Large intestine (tissue), 3 donors: ENCODE results near the gene ORC5. TPM values are rescaled to one million over a fixed set of nuclear protein-coding genes. Genes with fewer than 3 reads are reported as not detected.

Source experiments
- DNase-seq, 2 donors: peaks; one replicate each; pipeline versions ENCODE4 v3.0.0 to v3.0.0-alpha.2; 2013
- H3K27ac ChIP-seq: one replicate; pipeline ENCODE4 v1.5.1; 2013; ENCODE audit warnings: low read length
- H3K27me3 ChIP-seq: 2 replicates; pipeline ENCODE4 v1.6.1; 2013; ENCODE audit warnings: low read length; ENCODE audit not compliant: control insufficient read depth, insufficient read depth
- H3K36me3 ChIP-seq: 2 replicates; pipeline ENCODE4 v1.6.1; 2013; ENCODE audit warnings: low read length; ENCODE audit not compliant: control insufficient read depth, insufficient read depth
- H3K4me1 ChIP-seq: one replicate; pipeline ENCODE4 v1.6.1; 2013; ENCODE audit warnings: low read length; ENCODE audit not compliant: control insufficient read depth, insufficient read depth
- H3K4me3 ChIP-seq: one replicate; pipeline ENCODE4 v1.5.1; 2013; ENCODE audit warnings: low read length
- H3K9me3 ChIP-seq: one replicate; pipeline ENCODE4 v1.6.1; 2013; ENCODE audit warnings: mild to moderate bottlenecking, low read depth, low read length, moderate library complexity; ENCODE audit not compliant: control insufficient read depth
- WGBS: methylation state at CpG from one replicate; pipeline ENCODE4 v1.1.5; 2013; ENCODE audit warnings: low lambda C conversion rate; ENCODE audit not compliant: insufficient coverage; 5-methylcytosine and 5-hydroxymethylcytosine counted together
- polyA plus RNA-seq: library from polyadenylated mRNA; unstranded; fragments of 120-200 nt; gene quantifications from one replicate; pipeline ENCODE4 v1.2.1, GENCODE V29; 2013

Gene ORC5
- polyA plus RNA-seq, 1 donor, result 17.4 TPM

DNA sequence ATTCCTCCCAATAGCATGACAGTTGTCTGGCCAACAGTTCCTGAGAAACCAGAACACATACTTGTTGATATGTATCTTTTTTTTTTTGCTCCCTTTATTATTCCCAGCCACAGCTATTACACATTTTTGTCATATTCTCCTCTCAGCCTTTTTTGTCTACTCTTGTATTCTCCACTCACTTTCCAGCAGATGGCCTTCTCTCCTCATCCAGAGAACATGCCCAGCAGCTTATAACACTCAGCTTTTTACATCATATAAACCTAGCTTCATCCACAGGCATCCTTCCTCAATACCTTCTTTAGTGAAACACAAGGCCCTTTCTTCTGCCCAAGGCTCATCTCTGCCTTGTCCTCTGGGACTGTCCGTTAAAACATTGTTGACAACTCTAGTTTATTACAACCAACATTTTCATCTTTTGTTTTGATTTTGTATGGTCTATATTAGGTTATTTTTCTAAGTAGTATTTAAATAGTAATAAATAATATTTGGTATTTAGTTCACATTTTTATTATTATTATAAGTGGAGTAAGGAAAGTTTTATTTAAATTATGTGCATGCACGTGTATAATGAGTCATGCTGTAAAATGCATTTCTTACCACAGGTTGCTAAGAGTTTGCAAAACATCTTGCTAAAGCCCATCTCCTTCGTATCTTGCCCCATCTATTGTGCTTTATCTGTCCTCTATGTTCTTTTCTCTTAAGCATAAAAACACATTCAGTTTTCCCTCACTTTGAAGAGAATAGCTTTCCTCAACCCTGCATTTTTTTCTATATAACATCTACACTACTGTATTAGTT, 101.5 kb downstream of the ORC5 start:
- no peaks in the 10 kb centered on the region for H3K9me3 ChIP-seq
- DNase-seq, result no peak
- WGBS, result 81% methylated on average over 2 of the region's 3 CpGs
- no peaks in the 10 kb centered on the region for H3K4me1 ChIP-seq
- no peaks in the 10 kb centered on the region for H3K36me3 ChIP-seq
- no peaks in the 10 kb centered on the region for H3K27me3 ChIP-seq
- H3K27ac ChIP-seq, result no peak overlapping the region
- no peak overlapping the region for H3K4me3 ChIP-seq

DNA sequence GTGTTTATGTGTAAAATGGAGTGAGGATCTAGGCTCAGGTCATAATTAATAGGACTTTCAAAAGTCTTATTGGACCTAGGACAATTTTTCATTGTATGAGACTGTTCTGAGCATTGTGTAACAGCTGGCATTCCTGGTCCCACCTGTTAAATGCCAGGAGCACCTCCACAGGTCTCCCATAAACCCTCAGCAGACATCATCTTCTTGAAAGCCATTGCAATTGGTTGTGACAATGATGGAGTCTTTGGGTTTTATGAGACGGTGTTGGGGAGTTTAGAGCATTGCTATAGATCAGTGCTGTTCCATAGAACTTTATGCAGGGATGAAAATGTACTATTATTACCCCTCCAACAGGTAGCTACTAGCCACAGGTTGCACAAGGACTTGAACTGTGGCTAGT, 108.9 kb downstream of the ORC5 start:
- 100% methylated on average over 1 of the region's 1 CpG for WGBS

DNA sequence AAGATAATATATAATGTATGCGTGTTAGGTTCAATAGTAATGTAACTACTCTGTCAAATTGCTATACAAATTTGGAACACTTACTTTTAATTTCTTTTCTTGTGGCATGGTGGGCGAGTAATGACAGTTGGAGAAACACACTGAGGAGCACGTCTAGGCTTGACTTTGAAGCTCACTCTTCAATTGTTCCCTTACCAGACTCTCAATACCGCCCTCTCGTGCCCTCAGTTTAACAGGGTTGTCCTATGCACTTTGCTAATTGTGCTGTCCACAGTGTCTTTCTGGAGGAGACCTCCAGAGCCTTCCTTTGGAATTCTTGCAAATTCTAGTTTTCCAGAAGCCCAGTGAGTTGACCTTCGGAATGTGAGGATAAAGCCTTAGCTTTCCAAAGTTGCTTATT, 111.1 kb downstream of the ORC5 start:
- Histone ChIP-seq H3K27ac (no peak overlapping the region), H3K9me3 (no peaks in the 10 kb centered on the region), H3K36me3 (no peaks in the 10 kb centered on the region), H3K27me3 (no peaks in the 10 kb centered on the region), H3K4me3 (no peak overlapping the region), H3K4me1 (no peaks in the 10 kb centered on the region)
- DNase-seq, result no peak
- WGBS, result 100% methylated on average over 1 of the region's 6 CpGs

More for the DNA sequence above, 108.9 kb downstream of the ORC5 start:
- H3K4me1 ChIP-seq, result no peaks in the 10 kb centered on the region
- no peaks in the 10 kb centered on the region for H3K9me3 ChIP-seq
- no peaks in the 10 kb centered on the region for H3K36me3 ChIP-seq
- no peak overlapping the region for H3K4me3 ChIP-seq
- H3K27me3 ChIP-seq, result no peaks in the 10 kb centered on the region
- no peak overlapping the region for H3K27ac ChIP-seq
- DNase-seq, result no peak

DNA sequence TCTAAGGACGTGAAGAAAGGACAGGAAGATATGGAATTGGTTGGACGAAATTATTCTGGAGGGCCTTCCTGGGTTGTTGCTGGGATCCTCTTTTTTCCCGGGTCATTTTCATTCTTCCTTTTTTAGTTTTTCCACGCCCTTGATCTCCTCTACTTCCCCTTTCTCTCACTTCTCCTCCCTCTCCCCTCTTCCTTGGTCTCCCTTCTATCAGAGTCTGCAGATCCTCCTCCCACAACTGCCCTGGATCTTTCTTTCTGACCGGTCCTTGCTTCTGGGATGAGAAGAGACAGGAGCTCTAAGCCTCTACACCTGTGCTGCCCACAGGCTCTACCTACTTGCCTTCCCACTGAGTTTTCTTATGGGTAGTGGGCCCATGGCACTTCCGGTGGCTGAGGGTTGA, 114.7 kb downstream of the ORC5 start:
- Histone ChIP-seq H3K27me3 (peaks cover 2% of the 10 kb centered on the region), H3K9me3 (no peaks in the 10 kb centered on the region), H3K4me1 (no peaks in the 10 kb centered on the region), H3K27ac (no peak overlapping the region), H3K36me3 (no peaks in the 10 kb centered on the region), H3K4me3 (no peak overlapping the region)
- 86% methylated on average over 4 of the region's 6 CpGs for WGBS
- DNase-seq, result no peak

DNA sequence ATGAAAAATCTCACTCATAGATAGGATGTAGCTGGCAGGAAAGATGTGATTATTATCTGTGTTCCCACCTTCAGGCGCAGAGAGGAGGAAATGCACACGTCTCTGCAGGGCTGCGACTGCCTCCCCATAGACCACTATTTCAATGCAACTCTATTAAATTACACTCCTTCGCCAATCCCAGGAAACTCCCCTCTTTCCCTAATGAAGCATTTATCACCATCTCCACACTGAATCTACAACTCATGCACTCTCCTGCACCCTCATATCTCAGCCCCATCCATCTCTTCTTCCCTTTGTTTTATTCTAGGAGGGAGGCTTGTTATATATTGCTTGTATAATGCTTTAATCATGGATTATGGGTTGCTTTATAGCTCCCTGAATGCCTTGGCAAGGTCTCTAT, 116.6 kb downstream of the ORC5 start:
- WGBS, result no CpG with 5 or more reads among the region's 4 CpGs

DNA sequence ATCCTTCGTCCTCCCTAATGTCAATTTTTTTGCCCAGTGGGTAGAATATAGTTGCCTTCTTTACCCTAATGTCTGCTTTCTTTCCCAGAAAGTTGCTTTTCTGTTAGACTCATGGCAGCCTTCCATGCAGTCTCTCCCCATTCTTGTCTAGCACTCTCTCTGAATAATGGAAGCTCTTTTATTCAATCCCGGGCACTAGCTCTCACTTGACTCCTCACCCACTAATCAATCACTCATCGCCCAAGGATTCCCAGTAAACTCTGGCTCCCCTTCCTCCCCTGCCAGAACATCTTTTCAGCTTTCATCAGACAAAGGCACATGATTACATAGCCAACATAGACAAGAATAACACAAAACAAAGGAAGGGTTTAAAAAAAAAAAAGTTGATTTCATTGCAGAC, 118.2 kb downstream of the ORC5 start:
- WGBS, result 50% methylated on average over 1 of the region's 3 CpGs
- Histone ChIP-seq H3K36me3 (no peaks in the 10 kb centered on the region), H3K27me3 (peaks cover 2% of the 10 kb centered on the region), H3K9me3 (no peaks in the 10 kb centered on the region), H3K4me1 (no peaks in the 10 kb centered on the region), H3K27ac (no peak overlapping the region), H3K4me3 (no peak overlapping the region)
- DNase-seq, result no peak

More for the DNA sequence above, 116.6 kb downstream of the ORC5 start:
- Histone ChIP-seq H3K9me3 (no peaks in the 10 kb centered on the region), H3K36me3 (no peaks in the 10 kb centered on the region), H3K4me1 (no peaks in the 10 kb centered on the region), H3K27me3 (peaks cover 2% of the 10 kb centered on the region), H3K27ac (no peak overlapping the region), H3K4me3 (no peak overlapping the region)
- no peak for DNase-seq

DNA sequence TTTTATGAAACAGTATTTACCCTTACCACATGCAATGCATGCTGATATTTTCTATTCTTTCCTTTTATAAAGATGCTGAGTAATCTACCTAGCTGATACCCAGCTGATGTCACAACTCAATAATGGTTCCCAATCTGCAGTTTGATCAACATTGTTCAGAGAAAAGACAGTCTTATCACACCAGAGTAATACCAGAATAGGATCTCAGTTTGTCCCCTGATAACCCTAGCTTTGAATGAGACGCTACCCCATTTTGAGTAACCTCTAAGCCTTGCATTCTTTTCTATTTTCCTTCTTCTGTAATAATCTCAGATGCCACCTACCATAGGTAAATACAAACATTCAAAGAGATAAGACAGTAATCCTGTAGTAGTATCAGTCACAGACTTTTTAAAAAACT, 118.8 kb downstream of the ORC5 start:
- no peak for DNase-seq
- H3K36me3 ChIP-seq, result no peaks in the 10 kb centered on the region
- no peak overlapping the region for H3K27ac ChIP-seq
- H3K4me1 ChIP-seq, result no peaks in the 10 kb centered on the region
- H3K9me3 ChIP-seq, result no peaks in the 10 kb centered on the region
- no peak overlapping the region for H3K4me3 ChIP-seq
- peaks cover 2% of the 10 kb centered on the region for H3K27me3 ChIP-seq
- no CpG with 5 or more reads among the region's 1 CpG for WGBS

Other genes starting within 250 kb of the ORC5 start
- gene RELN, start 218.4 kb downstream of the ORC5 start, polyA plus RNA-seq, result 5.0 TPM
- 8.4 TPM for gene LHFPL3, start 120.6 kb upstream of the ORC5 start, polyA plus RNA-seq